Nephron (organoid): ENCODE results near the gene DECR2.

Source experiments
- H3K27ac Mint-ChIP-seq, 3 experiments: 2 replicates each; pipeline ENCODE4 v1.8.0; 2020; ENCODE audit warnings: mixed read lengths in 3 of 3, mild to moderate bottlenecking in 2 of 3, moderate library complexity in 1 of 3
- H3K27me3 Mint-ChIP-seq: 2 replicates; pipeline ENCODE4 v1.8.0; 2021; ENCODE audit warnings: low read depth, mild to moderate bottlenecking, moderate library complexity, mixed read lengths
- H3K36me3 Mint-ChIP-seq: 2 replicates; pipeline ENCODE4 v1.8.0; 2020; ENCODE audit warnings: low read depth, mixed read lengths
- H3K4me1 Mint-ChIP-seq: 2 replicates; pipeline ENCODE4 v1.8.0; 2020; ENCODE audit warnings: mixed read lengths
- H3K4me3 Mint-ChIP-seq, 3 experiments: 2 replicates each; pipeline ENCODE4 v1.8.0; 2020; ENCODE audit warnings: mild to moderate bottlenecking in 3 of 3, mixed read lengths in 3 of 3, moderate library complexity in 2 of 3
- H3K9me3 Mint-ChIP-seq: 2 replicates; pipeline ENCODE4 v1.8.0; 2020; ENCODE audit warnings: mixed read lengths
- CTCF ChIP-seq, 3 experiments: fragments of 200-600 bp; sonication (generic); IDR thresholded peaks; one replicate each; pipeline ENCODE4 v1.5.0; 2021; ENCODE audit warnings: antibody characterized with exemption in 3 of 3; ENCODE audit not compliant: unreplicated experiment in 3 of 3

The DECR2 gene

DNA sequence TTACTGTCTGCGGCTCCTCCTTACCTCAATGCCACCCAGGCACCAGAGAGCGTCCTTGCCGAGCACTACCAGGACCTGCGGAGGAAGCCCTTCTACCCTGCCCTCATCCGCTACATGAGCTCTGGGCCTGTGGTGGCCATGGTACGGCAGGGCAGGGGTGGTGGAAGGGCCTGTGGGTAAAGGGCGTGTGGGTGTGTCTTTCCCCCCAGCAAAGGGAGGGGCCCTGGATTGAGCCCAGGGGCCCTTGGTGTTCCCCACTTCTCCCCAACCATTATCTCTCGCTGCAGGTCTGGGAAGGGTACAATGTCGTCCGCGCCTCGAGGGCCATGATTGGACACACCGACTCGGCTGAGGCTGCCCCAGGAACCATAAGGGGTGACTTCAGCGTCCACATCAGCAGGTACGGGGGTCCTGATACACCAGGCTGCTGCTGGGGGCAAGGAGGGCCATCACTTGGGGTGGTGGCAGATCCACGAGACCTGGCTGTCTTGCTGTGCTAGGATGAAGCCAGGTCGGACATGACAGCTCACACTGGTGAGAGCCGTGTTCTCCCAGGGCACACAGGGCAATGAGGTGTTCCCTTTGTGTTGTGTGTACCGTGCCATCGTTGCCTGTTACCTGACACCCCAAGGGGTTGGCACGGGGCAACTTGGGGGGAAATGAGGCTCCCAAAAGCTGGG, 2.2 kb upstream of the DECR2 start:
- H3K4me3 Mint-ChIP-seq = peak overlapping the region; percentile 61 to 90 (median 85)
- H3K27ac Mint-ChIP-seq = peak overlapping the region in 1 of 3 experiments; percentile 58
- H3K27me3 Mint-ChIP-seq = no peaks in the 10 kb centered on the region
- H3K36me3 Mint-ChIP-seq = no peaks in the 10 kb centered on the region
- no peak for TF ChIP-seq CTCF (IDR thresholded peaks at IDR 0.05; ENCODE audit: unreplicated experiment in 3 of 3)
- no peaks in the 10 kb centered on the region for H3K9me3 Mint-ChIP-seq
- H3K4me1 Mint-ChIP-seq = peaks cover 11% of the 10 kb centered on the region

GRCh38 chr16:400061-400591, 1.6 kb upstream of the DECR2 start:
- no peaks in the 10 kb centered on the region for H3K9me3 Mint-ChIP-seq
- no peaks in the 10 kb centered on the region for H3K27me3 Mint-ChIP-seq
- TF ChIP-seq CTCF (IDR thresholded peaks at IDR 0.05; ENCODE audit: unreplicated experiment in 3 of 3) = no peak

GRCh38 chr16:404971-405486, 3.3 kb downstream of the DECR2 start:
- H3K4me3 Mint-ChIP-seq = no peak overlapping the region
- TF ChIP-seq CTCF (IDR thresholded peaks at IDR 0.05; ENCODE audit: unreplicated experiment in 3 of 3) = no peak
- H3K27ac Mint-ChIP-seq = no peak overlapping the region
- H3K36me3 Mint-ChIP-seq = peaks cover 7% of the 10 kb centered on the region
- no peaks in the 10 kb centered on the region for H3K4me1 Mint-ChIP-seq
- no peaks in the 10 kb centered on the region for H3K27me3 Mint-ChIP-seq
- H3K9me3 Mint-ChIP-seq = no peaks in the 10 kb centered on the region

More at GRCh38 chr16:400061-400591, 1.6 kb upstream of the DECR2 start:
- Mint-ChIP-seq H3K36me3 (no peaks in the 10 kb centered on the region), H3K27ac (peak overlapping the region; percentile 42 to 72 (median 68)), H3K4me3 (peak overlapping the region; percentile 85 to 90 (median 88)), H3K4me1 (peaks cover 11% of the 10 kb centered on the region)

- no peaks in the 10 kb centered on the region for H3K27me3 Mint-ChIP-seq
- no peak for TF ChIP-seq CTCF (IDR thresholded peaks at IDR 0.05; ENCODE audit: unreplicated experiment in 3 of 3)
- H3K36me3 Mint-ChIP-seq = peaks cover 7% of the 10 kb centered on the region
- H3K4me1 Mint-ChIP-seq = no peaks in the 10 kb centered on the region
- no peaks in the 10 kb centered on the region for H3K9me3 Mint-ChIP-seq
- no peak overlapping the region for H3K27ac Mint-ChIP-seq
- no peak overlapping the region for H3K4me3 Mint-ChIP-seq
Observed at GRCh38 chr16:405548-406506, 4.1 kb downstream of the DECR2 start.

- H3K36me3 Mint-ChIP-seq = peaks cover 7% of the 10 kb centered on the region
- no peak overlapping the region for H3K4me3 Mint-ChIP-seq
- no peaks in the 10 kb centered on the region for H3K4me1 Mint-ChIP-seq
- no peaks in the 10 kb centered on the region for H3K27me3 Mint-ChIP-seq
- H3K9me3 Mint-ChIP-seq = no peaks in the 10 kb centered on the region
- H3K27ac Mint-ChIP-seq = no peak overlapping the region
- no peak for TF ChIP-seq CTCF (IDR thresholded peaks at IDR 0.05; ENCODE audit: unreplicated experiment in 3 of 3)
Observed at GRCh38 chr16:407253-407652, 5.6 kb downstream of the DECR2 start.
